Natural killer cell (primary cell): Measurements from ENCODE around the gene LDB2. TPM values are rescaled to one million over a fixed set of nuclear protein-coding genes. Genes with fewer than 3 reads are reported as not detected.

Experiments used
- ATAC-seq, 3 donors: fragments of 150-1000 bp in 2 of 3; fragments of 200-7000 bp in 1 of 3; cut with Tn5 transposase; 1 replicate in 1 of 3; 2 replicates in 2 of 3; pipeline ENCODE4 v1.10.0; 2021; ENCODE audit warnings: mild to moderate bottlenecking in 2 of 3, moderate library complexity in 2 of 3
- DNase-seq, 2 donors: peaks; one replicate each; pipeline versions ENCODE4 v3.0.0 to v3.0.0-alpha.2; 2013 to 2021; ENCODE audit warnings: mixed read lengths in 1 of 2
- H3K27ac ChIP-seq: one replicate; pipeline ENCODE4 v1.5.1; 2013; ENCODE audit warnings: mild to moderate bottlenecking, low read length
- H3K27me3 ChIP-seq: one replicate; pipeline ENCODE4 v1.6.1; 2013; ENCODE audit warnings: low read length; ENCODE audit not compliant: control insufficient read depth, insufficient read depth
- H3K36me3 ChIP-seq: one replicate; pipeline ENCODE4 v1.6.1; 2013; ENCODE audit warnings: low read length; ENCODE audit not compliant: control insufficient read depth, insufficient read depth
- H3K4me1 ChIP-seq: one replicate; pipeline ENCODE4 v1.6.1; 2013; ENCODE audit warnings: low read length; ENCODE audit not compliant: control insufficient read depth, insufficient read depth
- H3K4me3 ChIP-seq: one replicate; pipeline ENCODE4 v1.5.1; 2013; ENCODE audit warnings: low read length
- H3K9me3 ChIP-seq: one replicate; pipeline ENCODE4 v1.6.1; 2013; ENCODE audit warnings: low read length; ENCODE audit not compliant: control insufficient read depth, insufficient read depth
- H3K27ac Mint-ChIP-seq, 2 donors: one replicate each; pipeline ENCODE4 v1.8.0; 2022; ENCODE audit warnings: mild to moderate bottlenecking in 2 of 2, mixed read lengths in 2 of 2, moderate library complexity in 1 of 2
- H3K27me3 Mint-ChIP-seq, 2 donors: one replicate each; pipeline ENCODE4 v1.8.0; 2022; ENCODE audit warnings: low read depth in 2 of 2, mixed read lengths in 2 of 2
- H3K36me3 Mint-ChIP-seq: one replicate; pipeline ENCODE4 v1.8.0; 2022; ENCODE audit warnings: mixed read lengths
- H3K4me1 Mint-ChIP-seq, 2 donors: one replicate each; pipeline ENCODE4 v1.8.0; 2022; ENCODE audit warnings: mixed read lengths in 2 of 2
- H3K4me3 Mint-ChIP-seq: one replicate; pipeline ENCODE4 v1.8.0; 2022; ENCODE audit warnings: mild to moderate bottlenecking, moderate library complexity, mixed read lengths
- H3K9me3 Mint-ChIP-seq, 2 donors: one replicate each; pipeline ENCODE4 v1.8.0; 2022; ENCODE audit warnings: mixed read lengths in 2 of 2
- CTCF ChIP-seq: fragments of 200-600 bp; IDR thresholded peaks from one replicate; pipeline ENCODE4 v1.8.0; 2022; ENCODE audit warnings: antibody characterized with exemption
- WGBS: methylation state at CpG from one replicate; pipeline ENCODE4 v1.1.7; 2013; ENCODE audit warnings: missing lambda C conversion rate; ENCODE audit not compliant: insufficient coverage; 5-methylcytosine and 5-hydroxymethylcytosine counted together
- intact Hi-C: fragments of 100-400 bp; cut with micrococcal nuclease; formaldehyde crosslinking; loops from one replicate; pipeline ENCODE4 v1.14.2; 2022
- total RNA-seq, 4 donors: library from RNA; stranded (reverse); fragments of 120-200 nt in 1 of 4; gene quantifications; one replicate each; pipeline versions ENCODE4 v1.2.3 to v1.2.4, GENCODE V29; 2013 to 2022

The LDB2 gene
- total RNA-seq, 3 donors from 2014 or later (not counting 1 experiment from before 2014, with no cell fraction given) = 8.2 to 14.2 (median 13.6) TPM

GRCh38 chr4:16730522-16731205 is 167.8 kb downstream of the LDB2 start:
- Histone ChIP-seq H3K9me3 (no peaks in the 10 kb centered on the region), H3K27ac (no peak overlapping the region), H3K36me3 (no peaks in the 10 kb centered on the region), H3K4me1 (no peaks in the 10 kb centered on the region), H3K27me3 (no peaks in the 10 kb centered on the region), H3K4me3 (no peak overlapping the region)
- no peak overlapping the region for H3K4me3 Mint-ChIP-seq
- no peaks in the 10 kb centered on the region for H3K4me1 Mint-ChIP-seq
- no peaks in the 10 kb centered on the region for H3K27me3 Mint-ChIP-seq
- no peak for ATAC-seq
- WGBS = 97% methylated on average over 3 of the region's 3 CpGs
- DNase-seq = no peak
- no peak overlapping the region for H3K27ac Mint-ChIP-seq
- intact Hi-C loops = no loop called here
- no peak for TF ChIP-seq CTCF
- H3K36me3 Mint-ChIP-seq = no peaks in the 10 kb centered on the region
- H3K9me3 Mint-ChIP-seq = peaks cover 0 to under 1% of the 10 kb centered on the region in 2 donors

- DNase-seq = no peak
- Mint-ChIP-seq H3K4me3 (no peak overlapping the region), H3K27me3 (no peaks in the 10 kb centered on the region), H3K4me1 (no peaks in the 10 kb centered on the region), H3K27ac (no peak overlapping the region), H3K9me3 (peaks cover 2 to 4% of the 10 kb centered on the region in 2 donors), H3K36me3 (no peaks in the 10 kb centered on the region)
- ATAC-seq = no peak
- no peak for TF ChIP-seq CTCF
- no peak overlapping the region for H3K4me3 ChIP-seq
- H3K27ac ChIP-seq = no peak overlapping the region
- H3K4me1 ChIP-seq = no peaks in the 10 kb centered on the region
- no peaks in the 10 kb centered on the region for H3K9me3 ChIP-seq
- H3K27me3 ChIP-seq = no peaks in the 10 kb centered on the region
- WGBS = 91% methylated on average over 6 of the region's 7 CpGs
- intact Hi-C loops = no loop called here
- no peaks in the 10 kb centered on the region for H3K36me3 ChIP-seq
Observed at GRCh38 chr4:16729336-16729735, 169.1 kb downstream of the LDB2 start.

GRCh38 chr4:16728849-16729248 is 169.6 kb downstream of the LDB2 start:
- no peaks in the 10 kb centered on the region for H3K4me1 Mint-ChIP-seq
- Histone ChIP-seq H3K27me3 (no peaks in the 10 kb centered on the region), H3K9me3 (no peaks in the 10 kb centered on the region), H3K36me3 (no peaks in the 10 kb centered on the region), H3K27ac (no peak overlapping the region), H3K4me1 (no peaks in the 10 kb centered on the region), H3K4me3 (no peak overlapping the region)
- no peak for ATAC-seq
- no peak for TF ChIP-seq CTCF
- no peak overlapping the region for H3K27ac Mint-ChIP-seq
- peaks cover 2 to 4% of the 10 kb centered on the region in 2 donors for H3K9me3 Mint-ChIP-seq
- intact Hi-C loops = no loop called here
- no peak for DNase-seq
- H3K27me3 Mint-ChIP-seq = no peaks in the 10 kb centered on the region
- H3K4me3 Mint-ChIP-seq = no peak overlapping the region
- no peaks in the 10 kb centered on the region for H3K36me3 Mint-ChIP-seq
- WGBS = 97% methylated on average over 2 of the region's 2 CpGs

GRCh38 chr4:16728111-16728510 is 170.3 kb downstream of the LDB2 start:
- Histone ChIP-seq H3K27ac (no peak overlapping the region), H3K36me3 (no peaks in the 10 kb centered on the region), H3K9me3 (no peaks in the 10 kb centered on the region), H3K27me3 (no peaks in the 10 kb centered on the region), H3K4me3 (no peak overlapping the region), H3K4me1 (no peaks in the 10 kb centered on the region)
- ATAC-seq (no peak), DNase-seq (no peak)
- intact Hi-C loops = no loop called here
- H3K27ac Mint-ChIP-seq = no peak overlapping the region
- H3K9me3 Mint-ChIP-seq = peaks cover 4% of the 10 kb centered on the region in 2 donors
- TF ChIP-seq CTCF = no peak
- no peaks in the 10 kb centered on the region for H3K27me3 Mint-ChIP-seq
- H3K4me3 Mint-ChIP-seq = no peak overlapping the region
- no peaks in the 10 kb centered on the region for H3K4me1 Mint-ChIP-seq
- H3K36me3 Mint-ChIP-seq = no peaks in the 10 kb centered on the region
